Measurements from ENCODE around the gene OLFM1. TPM values are rescaled to one million over a fixed set of nuclear protein-coding genes. Genes with fewer than 3 reads are reported as not detected.

OLFM1 gene
- total and polyA plus RNA-seq, 7 donors, result 4.8 to 23.1 (median 11.2) TPM

- no peaks in the 10 kb centered on the region for H3K9me3 ChIP-seq
- ATAC-seq (no peak), DNase-seq (no peak)
- no peak for TF ChIP-seq CTCF (IDR thresholded peaks at IDR 0.05)
- H3K4me3 ChIP-seq, result no peak overlapping the region
- intact Hi-C loops (cut with DNase I), result no loop called here
- H3K36me3 ChIP-seq (ENCODE audit: insufficient read depth in 1 of 2, low read depth in 1 of 2), result peaks cover 0 to 5% of the 10 kb centered on the region in 2 donors
- no peak overlapping the region for H3K27ac ChIP-seq
- no peaks in the 10 kb centered on the region for H3K27me3 ChIP-seq (ENCODE audit: insufficient read depth in 3 of 3, low read length in 2 of 3)
- WGBS, 3 donors, result 54 to 58% (median 54%) methylated on average over 9 of the region's 9 CpGs
- no peaks in the 10 kb centered on the region for H3K4me1 ChIP-seq
Observed at GRCh38 chr9:135116881-135117280, 29.4 kb downstream of the OLFM1 start.

GRCh38 chr9:135117281-135117680, 29.8 kb downstream of the OLFM1 start:
- Histone ChIP-seq H3K4me3 (no peak overlapping the region), H3K9me3 (no peaks in the 10 kb centered on the region), H3K36me3 (ENCODE audit: insufficient read depth in 1 of 2, low read depth in 1 of 2) (peaks cover 0 to 5% of the 10 kb centered on the region in 2 donors), H3K4me1 (no peaks in the 10 kb centered on the region), H3K27me3 (ENCODE audit: insufficient read depth in 3 of 3, low read length in 2 of 3) (no peaks in the 10 kb centered on the region), H3K27ac (no peak overlapping the region)
- intact Hi-C loops (cut with DNase I), result no loop called here
- 60 to 68% (median 64%) methylated on average over 12 of the region's 12 CpGs for WGBS, 3 donors
- no peak for ATAC-seq
- TF ChIP-seq CTCF (IDR thresholded peaks at IDR 0.05), result no peak
- DNase-seq, result peak in 1 of 2 donors; percentile 42

DNA sequence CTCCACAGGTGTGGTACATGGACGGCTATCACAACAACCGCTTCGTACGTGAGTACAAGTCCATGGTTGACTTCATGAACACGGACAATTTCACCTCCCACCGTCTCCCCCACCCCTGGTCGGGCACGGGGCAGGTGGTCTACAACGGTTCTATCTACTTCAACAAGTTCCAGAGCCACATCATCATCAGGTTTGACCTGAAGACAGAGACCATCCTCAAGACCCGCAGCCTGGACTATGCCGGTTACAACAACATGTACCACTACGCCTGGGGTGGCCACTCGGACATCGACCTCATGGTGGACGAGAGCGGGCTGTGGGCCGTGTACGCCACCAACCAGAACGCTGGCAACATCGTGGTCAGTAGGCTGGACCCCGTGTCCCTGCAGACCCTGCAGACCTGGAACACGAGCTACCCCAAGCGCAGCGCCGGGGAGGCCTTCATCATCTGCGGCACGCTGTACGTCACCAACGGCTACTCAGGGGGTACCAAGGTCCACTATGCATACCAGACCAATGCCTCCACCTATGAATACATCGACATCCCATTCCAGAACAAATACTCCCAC, 32.1 kb downstream of the OLFM1 start:
- Histone ChIP-seq H3K9me3 (no peaks in the 10 kb centered on the region), H3K27me3 (ENCODE audit: insufficient read depth in 3 of 3, low read length in 2 of 3) (no peaks in the 10 kb centered on the region), H3K27ac (no peak overlapping the region), H3K4me3 (no peak overlapping the region), H3K36me3 (ENCODE audit: insufficient read depth in 1 of 2, low read depth in 1 of 2) (peaks cover 0 to 5% of the 10 kb centered on the region in 2 donors), H3K4me1 (peaks cover 9% of the 10 kb centered on the region)
- peak in 1 of 2 donors; percentile 38 for DNase-seq
- TF ChIP-seq CTCF (IDR thresholded peaks at IDR 0.05), result no peak
- intact Hi-C loops (cut with DNase I), result no loop called here
- 96 to 98% (median 97%) methylated on average over 30 of the region's 30 CpGs for WGBS, 3 donors
- no peak for ATAC-seq

DNA sequence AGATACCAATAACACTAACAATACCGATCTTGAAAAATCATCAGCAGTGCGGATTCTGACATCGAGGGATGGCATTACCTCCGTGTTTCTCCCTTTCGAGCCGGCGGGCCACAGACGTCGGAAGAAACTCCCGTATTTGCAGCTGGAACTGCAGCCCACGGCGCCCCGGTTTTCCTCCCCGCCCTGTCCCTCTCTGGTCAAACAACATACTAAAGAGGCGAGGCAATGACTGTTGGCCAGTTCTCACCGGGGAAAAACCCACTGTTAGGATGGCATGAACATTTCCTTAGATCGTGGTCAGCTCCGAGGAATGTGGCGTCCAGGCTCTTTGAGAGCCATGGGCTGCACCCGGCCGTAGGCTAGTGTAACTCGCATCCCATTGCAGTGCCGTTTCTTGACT, 32.8 kb downstream of the OLFM1 start:
- no peak overlapping the region for H3K27ac ChIP-seq
- no peak for TF ChIP-seq CTCF (IDR thresholded peaks at IDR 0.05)
- DNase-seq (no peak), ATAC-seq (no peak)
- intact Hi-C loops (cut with DNase I), result no loop called here
- H3K36me3 ChIP-seq (ENCODE audit: insufficient read depth in 1 of 2, low read depth in 1 of 2), result peaks cover 0 to 5% of the 10 kb centered on the region in 2 donors
- no peaks in the 10 kb centered on the region for H3K9me3 ChIP-seq
- H3K4me3 ChIP-seq, result no peak overlapping the region
- 93 to 94% (median 94%) methylated on average over 23 of the region's 23 CpGs for WGBS, 3 donors
- peaks cover 9% of the 10 kb centered on the region for H3K4me1 ChIP-seq
- no peaks in the 10 kb centered on the region for H3K27me3 ChIP-seq (ENCODE audit: insufficient read depth in 3 of 3, low read length in 2 of 3)

DNA sequence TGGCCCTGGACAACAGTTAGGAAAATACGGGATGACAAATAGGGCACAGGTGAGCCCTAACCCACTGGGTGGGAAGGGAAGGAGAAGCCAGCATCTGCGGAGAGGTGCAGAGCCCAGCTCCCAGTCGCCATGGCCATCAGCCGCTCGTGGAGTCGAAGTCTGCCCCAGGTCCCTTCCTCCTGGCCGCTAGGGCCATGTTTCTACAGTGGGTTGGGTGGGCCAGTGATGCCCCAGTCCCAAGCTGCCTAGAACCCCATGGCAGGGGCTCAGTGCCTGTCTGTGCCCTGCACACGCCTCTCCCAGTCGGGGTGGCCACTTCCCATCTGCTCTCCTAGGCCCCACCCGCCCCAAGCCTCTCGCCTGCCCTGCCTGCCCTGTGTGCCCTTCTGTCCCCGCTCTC, 34.8 kb downstream of the OLFM1 start:
- no peak for TF ChIP-seq CTCF (IDR thresholded peaks at IDR 0.05)
- ATAC-seq (no peak), DNase-seq (no peak)
- H3K4me1 ChIP-seq, result peaks cover 18% of the 10 kb centered on the region
- intact Hi-C loops (cut with DNase I), result no loop called here
- H3K27ac ChIP-seq, result no peak overlapping the region
- no peaks in the 10 kb centered on the region for H3K9me3 ChIP-seq
- H3K36me3 ChIP-seq (ENCODE audit: insufficient read depth in 1 of 2, low read depth in 1 of 2), result peaks cover 0 to 5% of the 10 kb centered on the region in 2 donors
- H3K27me3 ChIP-seq (ENCODE audit: insufficient read depth in 3 of 3, low read length in 2 of 3), result no peaks in the 10 kb centered on the region
- no peak overlapping the region for H3K4me3 ChIP-seq
- WGBS, 3 donors, result 82 to 95% (median 90%) methylated on average over 12 of the region's 12 CpGs

All from psoas muscle (tissue), 8 donors.